ENCODE data around the gene RAB11B. TPM values are rescaled to one million over a fixed set of nuclear protein-coding genes. Genes with fewer than 3 reads are reported as not detected.

The RAB11B gene
- total and polyA plus RNA-seq, 9 of the 15 experiments (the other 6 are each of a cell fraction or from before 2014, with no cell fraction given): 0.74 to 71.0 (median 13.8) TPM

GRCh38 chr19:8444677-8445487, 54.7 kb downstream of the RAB11B start, which contains the start of gene HNRNPM (continued):
- TF ChIP-seq JUND (IDR thresholded peaks at IDR 0.05; ENCODE audit: borderline replicate concordance, low read depth, low read length): peak; percentile 47; the same call in 1 of the 2 replicates
- TF ChIP-seq JUND (tag; IDR thresholded peaks at IDR 0.05; ENCODE audit: borderline replicate concordance, low read depth, low read length): peak; percentile 55; the same call in 1 of the 3 replicates
- TF ChIP-seq MTA1 (IDR thresholded peaks at IDR 0.05; ENCODE audit: borderline replicate concordance): 0 out of 2 replicates have a peak, but pooled peaks have one; percentile 2
- TF ChIP-seq MECOM (CRISPR knock-in tag; IDR thresholded peaks at IDR 0.05): no peak
- no peak for TF ChIP-seq NFIX (CRISPR knock-in tag; IDR thresholded peaks at IDR 0.05; ENCODE audit: low read depth)
- TF ChIP-seq PPARD (CRISPR knock-in tag; IDR thresholded peaks at IDR 0.05): no peak
- TF ChIP-seq ZNF174 (CRISPR knock-in tag; IDR thresholded peaks at IDR 0.05): no peak
- peak; percentile 97 for TF ChIP-seq POLR2G (IDR thresholded peaks at IDR 0.05; ENCODE audit: low read depth, low read length)
- peak; percentile 24; the same call in 1 of the 2 replicates for TF ChIP-seq ZNF12 (CRISPR knock-in tag; IDR thresholded peaks at IDR 0.05)
- TF ChIP-seq ETV1 (tag; conservative IDR thresholded peaks at IDR 0.05; ENCODE audit: low read depth): no peak
- peak; percentile 46 for TF ChIP-seq NEUROD1 (IDR thresholded peaks at IDR 0.05; ENCODE audit: borderline replicate concordance, low read depth, low read length, partially characterized antibody)
- no peak for TF ChIP-seq RHOXF2B (CRISPR knock-in tag; conservative IDR thresholded peaks at IDR 0.05)
- TF ChIP-seq HCFC1 (IDR thresholded peaks at IDR 0.05; ENCODE audit: low read depth, low read length): peak; percentile 61
- TF ChIP-seq TFE3 (CRISPR knock-in tag; IDR thresholded peaks at IDR 0.05): peak; percentile 98
- TF ChIP-seq ZBTB26 (CRISPR knock-in tag; IDR thresholded peaks at IDR 0.05): no peak
- no peak for TF ChIP-seq NR2C1 (IDR thresholded peaks at IDR 0.05)
- TF ChIP-seq NR2C1 (tag; IDR thresholded peaks at IDR 0.05): no peak
- TF ChIP-seq BACH1 (tag; IDR thresholded peaks at IDR 0.05): no peak
- TF ChIP-seq RBM14 (IDR thresholded peaks at IDR 0.05; ENCODE audit: borderline replicate concordance, insufficient read depth, low read depth, low read length): peak; percentile 93; the same call in 1 of the 2 replicates
- peak; percentile 57; the same call in 1 of the 2 replicates for TF ChIP-seq TEAD4 (IDR thresholded peaks at IDR 0.05; ENCODE audit: low read length)
- TF ChIP-seq TEAD4 (CRISPR knock-in tag; IDR thresholded peaks at IDR 0.05; ENCODE audit: borderline replicate concordance): no peak
- TF ChIP-seq RCOR1 (IDR thresholded peaks at IDR 0.05; ENCODE audit: borderline replicate concordance in 1 of 2, low read depth in 2 of 2, low read length in 2 of 2): peak in 1 of 2 experiments; percentile 67; a peak in 1 of 4 replicates
- TF ChIP-seq GABPB2 (CRISPR knock-in tag; conservative IDR thresholded peaks at IDR 0.05): no peak
- TF ChIP-seq POLR2AphosphoS5 (IDR thresholded peaks at IDR 0.05; ENCODE audit: control insufficient read depth, insufficient read depth, low read depth, low read length): peak; percentile 83
- no peak for TF ChIP-seq ZC3H11A (IDR thresholded peaks at IDR 0.05; ENCODE audit: low read depth, low read length)

All from K562 (cell line).